K562 (cell line): ENCODE data around the gene CTXN3. TPM values are rescaled to one million over a fixed set of nuclear protein-coding genes. Genes with fewer than 3 reads are reported as not detected.

Source experiments
- ATAC-seq: fragments of 200-7000 bp; cut with Tn5 transposase; 3 replicates; pipeline ENCODE4 v1.9.1; 2020; ENCODE audit warnings: moderate library complexity
- BruUV-seq: library from RNA; stranded (reverse); fragments of 400-500 nt; replicated peaks from 2 replicates; lab custom pipeline; 2021; lab: Mats Ljungman, UMichigan
- CTCF ChIA-PET: fragments of 300-600 bp; formaldehyde crosslinking; extraction: SDS; loops from one replicate; lab custom pipeline; 2021; ENCODE audit warnings: low intra/inter-chr PET ratio; lab: Yijun Ruan, JAX
- POLR2A ChIA-PET: fragments of 300-600, 350-650 bp; sonication (Branson Sonifier 250); formaldehyde crosslinking; extraction: SDS; loops from one replicate; lab custom pipeline; 2021; ENCODE audit warnings: antibody characterized with exemption, inconsistent platforms; lab: Yijun Ruan, JAX
- DNase-seq, 4 experiments: peaks; one replicate each; pipeline versions ENCODE4 v3.0.0 to v3.0.0-alpha.2; 2011 to 2018; ENCODE audit warnings: low spot score in 3 of 4, mixed read lengths in 3 of 4; ENCODE audit errors: extremely low read depth in 1 of 4
- FAIRE-seq: peaks from 2 replicates; lab custom pipeline; 2011; peaks lifted over from hg19 to GRCh38; lab: Jason Lieb, UNC
- H2AFZ ChIP-seq: 2 replicates; pipeline ENCODE4 v1.6.0; 2011; ENCODE audit warnings: low read depth, low read length, control low read depth, inconsistent platforms
- H3K27ac ChIP-seq: fragments of 200-600 bp; 3 replicates; pipeline ENCODE4 v1.8.0; 2011; ENCODE audit warnings: low read depth, mild to moderate bottlenecking, control low read depth, inconsistent platforms, low read length, moderate library complexity, mixed read lengths; ENCODE audit errors: extremely low read depth
- H3K27me3 ChIP-seq, 2 experiments: fragments of 300-600 bp in 1 of 2; 2 replicates in 1 of 2; 3 replicates in 1 of 2; pipeline versions ENCODE4 v1.6.0 to v1.8.0; 2011; ENCODE audit warnings: inconsistent platforms in 2 of 2, low read length in 2 of 2, mild to moderate bottlenecking in 1 of 2, mixed read lengths in 1 of 2, moderate library complexity in 1 of 2; ENCODE audit not compliant: control insufficient read depth in 2 of 2, insufficient read depth in 2 of 2
- H3K36me3 ChIP-seq: fragments of 300-600 bp; 3 replicates; pipeline ENCODE4 v1.8.0; 2011; ENCODE audit warnings: mild to moderate bottlenecking, low read length, inconsistent platforms; ENCODE audit not compliant: control insufficient read depth, insufficient read depth
- H3K4me1 ChIP-seq, 2 experiments: fragments of 200-600 bp in 1 of 2; replicated peaks in 1 of 2; 2 replicates in 1 of 2; 3 replicates in 1 of 2; pipeline versions ENCODE4 v1.5.1 to v1.8.0; 2011; ENCODE audit warnings: inconsistent platforms in 2 of 2, low read length in 2 of 2, mild to moderate bottlenecking in 1 of 2, mixed read lengths in 1 of 2, moderate library complexity in 1 of 2; ENCODE audit not compliant: control insufficient read depth in 2 of 2, insufficient read depth in 2 of 2
- H3K4me2 ChIP-seq: 2 replicates; pipeline ENCODE4 v1.6.1; 2011; ENCODE audit warnings: low read length, control low read depth, inconsistent platforms, mixed read lengths; ENCODE audit not compliant: insufficient read depth
- H3K4me3 ChIP-seq: fragments of 200-600 bp; sonication (generic), shearing (Covaris generic); 2 replicates; pipeline ENCODE4 v1.5.1; 2016; ENCODE audit warnings: control low read depth, inconsistent platforms
- H3K79me2 ChIP-seq: fragments of 200-600 bp; 3 replicates; pipeline ENCODE4 v1.8.0; 2011; ENCODE audit warnings: low read length, inconsistent platforms; ENCODE audit not compliant: control insufficient read depth, insufficient read depth
- H3K9ac ChIP-seq, 2 experiments: 2 replicates each; pipeline versions ENCODE4 v1.6.0 to v1.6.1; 2011; ENCODE audit warnings: low read depth in 2 of 2, low read length in 2 of 2, control low read depth in 1 of 2, inconsistent platforms in 1 of 2, mild to moderate bottlenecking in 1 of 2, mixed read lengths in 1 of 2; ENCODE audit not compliant: insufficient read depth in 1 of 2
- H3K9me1 ChIP-seq: one replicate; pipeline ENCODE4 v1.6.0; 2011; ENCODE audit warnings: inconsistent platforms, mild to moderate bottlenecking, low read length, moderate library complexity; ENCODE audit not compliant: control insufficient read depth, insufficient read depth
- H3K9me3 ChIP-seq: replicated peaks from 2 replicates; pipeline ENCODE4 v1.5.1; 2011; ENCODE audit warnings: low read depth, low read length, inconsistent platforms; ENCODE audit not compliant: control insufficient read depth, insufficient read depth
- H4K20me1 ChIP-seq: replicated peaks from 2 replicates; pipeline ENCODE4 v1.6.1; 2011; ENCODE audit warnings: low read length, inconsistent platforms, mixed read lengths; ENCODE audit not compliant: control insufficient read depth, insufficient read depth
- HMG20B ChIP-seq: fragments of 250-450 bp; sonication (Bioruptor Pico); IDR thresholded peaks from 2 replicates; pipeline ENCODE4 v1.5.0; 2021; ENCODE audit warnings: mild to moderate bottlenecking
- MTF1 ChIP-seq: fragments of 250-450 bp; sonication (Bioruptor Pico); IDR thresholded peaks from 2 replicates; pipeline ENCODE4 v1.9.0; 2021; ENCODE audit warnings: moderate library complexity, mild to moderate bottlenecking, inconsistent platforms, borderline replicate concordance
- NFIC ChIP-seq: fragments of 450-650 bp; IDR thresholded peaks from 2 replicates; pipeline ENCODE4 v1.6.1; 2017; ENCODE audit warnings: mild to moderate bottlenecking, inconsistent platforms
- ZNF41 ChIP-seq: fragments of 250-450 bp; sonication (Bioruptor Pico); conservative IDR thresholded peaks from 2 replicates; pipeline ENCODE4 v1.4.0; 2020; ENCODE audit warnings: mild to moderate bottlenecking
- WGBS: fragments of 100-300 bp; shearing (Covaris generic); methylation state at CpG from one replicate; pipeline ENCODE4 v1.1.6; 2016; ENCODE audit warnings: low coverage, mixed read lengths; ENCODE audit not compliant: insufficient coverage; ENCODE audit errors: missing lambda C conversion rate; 5-methylcytosine and 5-hydroxymethylcytosine counted together
- in situ Hi-C: fragments of 300-500 bp; cut with MboI; formaldehyde crosslinking; loops from 4 replicates; pipeline ENCODE4 v1.15.0; 2018; ENCODE audit warnings: inconsistent platforms, mixed read lengths
- intact Hi-C: fragments of 100-400 bp; cut with micrococcal nuclease; formaldehyde crosslinking; loops from 2 replicates; pipeline ENCODE4 v1.14.2; 2022
- polyA plus RNA-seq, 8 experiments: library from polyadenylated mRNA; depleted of rRNA in 4 of 8; stranded (reverse) in 5 of 8; unstranded in 3 of 8; fragments of >200 nt; fragmentation: Nextera tagmentation in 2 of 8; fragmentation: Illumina TruSeq in 1 of 8; extraction: Ambion mirVana in 2 of 8; extraction: Trizol in 1 of 8; gene quantifications; 2 replicates each; pipeline versions ENCODE4 v1.2.1 to v1.2.3, GENCODE V29; 2011 to 2014; ENCODE audit warnings: inconsistent platforms in 1 of 8, missing spikeins in 1 of 8
- total RNA-seq, 7 experiments: library from RNA; depleted of rRNA in 6 of 7; stranded (reverse); fragments of >200 nt in 6 of 7; fragmentation: Illumina TruSeq in 2 of 7; extraction: Trizol in 2 of 7; gene quantifications; 2 replicates each; pipeline versions ENCODE4 v1.2.1 to v1.2.3, GENCODE V29; 2011 to 2021; ENCODE audit warnings: low replicate concordance in 1 of 7
- TF ChIP-seq, protein P1 (sequence below): sonication (generic); formaldehyde crosslinking; IDR thresholded peaks from 2 replicates; pipeline ENCODE4 v1.8.1; 2023; ENCODE audit warnings: mild to moderate bottlenecking, missing genetic modification reagents
- TF ChIP-seq, protein P2 (sequence below): fragments of 450-650 bp; formaldehyde crosslinking; IDR thresholded peaks from 2 replicates; pipeline ENCODE4 v1.4.0; 2020; ENCODE audit warnings: mild to moderate bottlenecking, mixed read lengths
- TF ChIP-seq, protein P3 (sequence below): fragments of 200-800 bp; sonication (Bioruptor generic); IDR thresholded peaks from 2 replicates; pipeline ENCODE4 v1.6.1; 2016; ENCODE audit warnings: missing genetic modification characterization, missing compliant biosample characterization
- TF ChIP-seq, protein P4 (sequence below): fragments of 450-650 bp; IDR thresholded peaks from 2 replicates; pipeline ENCODE4 v1.6.1; 2018; ENCODE audit not compliant: partially characterized antibody

The CTXN3 gene
- total and polyA plus RNA-seq, 9 of the 15 experiments (the other 6 are each of a cell fraction or from before 2014, with no cell fraction given) = not detected

DNA sequence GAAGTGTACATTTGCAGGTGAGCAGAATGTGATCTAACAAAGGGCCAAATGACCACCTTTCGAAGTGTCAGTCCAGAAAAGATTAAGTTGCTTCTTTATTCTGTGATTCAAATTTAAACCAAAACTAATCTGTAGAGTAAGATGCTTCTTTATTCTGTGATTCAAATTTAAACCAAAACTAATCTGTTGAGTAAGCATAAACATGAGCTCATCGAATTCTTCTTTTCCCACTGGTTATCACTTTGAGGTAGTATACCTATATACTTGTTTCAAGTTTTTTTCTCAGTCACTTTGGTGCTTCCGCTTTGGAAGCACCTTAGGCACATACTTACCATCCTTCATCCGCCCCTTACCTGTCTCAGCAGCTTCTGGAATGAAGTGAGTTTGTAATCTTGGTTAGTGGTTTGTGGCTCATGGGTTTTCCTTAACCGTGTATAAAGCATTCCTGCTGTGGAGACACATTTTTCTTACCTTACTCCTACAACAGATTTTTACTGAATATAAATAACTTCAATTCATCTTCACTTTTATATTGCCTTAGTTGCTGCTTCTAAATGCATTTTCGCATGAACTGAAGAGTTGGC lies 40.7 kb upstream of the CTXN3 start (continued):
- TF ChIP-seq, protein P1, sequence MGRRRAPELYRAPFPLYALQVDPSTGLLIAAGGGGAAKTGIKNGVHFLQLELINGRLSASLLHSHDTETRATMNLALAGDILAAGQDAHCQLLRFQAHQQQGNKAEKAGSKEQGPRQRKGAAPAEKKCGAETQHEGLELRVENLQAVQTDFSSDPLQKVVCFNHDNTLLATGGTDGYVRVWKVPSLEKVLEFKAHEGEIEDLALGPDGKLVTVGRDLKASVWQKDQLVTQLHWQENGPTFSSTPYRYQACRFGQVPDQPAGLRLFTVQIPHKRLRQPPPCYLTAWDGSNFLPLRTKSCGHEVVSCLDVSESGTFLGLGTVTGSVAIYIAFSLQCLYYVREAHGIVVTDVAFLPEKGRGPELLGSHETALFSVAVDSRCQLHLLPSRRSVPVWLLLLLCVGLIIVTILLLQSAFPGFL (CRISPR knock-in tag) = no peak

DNA sequence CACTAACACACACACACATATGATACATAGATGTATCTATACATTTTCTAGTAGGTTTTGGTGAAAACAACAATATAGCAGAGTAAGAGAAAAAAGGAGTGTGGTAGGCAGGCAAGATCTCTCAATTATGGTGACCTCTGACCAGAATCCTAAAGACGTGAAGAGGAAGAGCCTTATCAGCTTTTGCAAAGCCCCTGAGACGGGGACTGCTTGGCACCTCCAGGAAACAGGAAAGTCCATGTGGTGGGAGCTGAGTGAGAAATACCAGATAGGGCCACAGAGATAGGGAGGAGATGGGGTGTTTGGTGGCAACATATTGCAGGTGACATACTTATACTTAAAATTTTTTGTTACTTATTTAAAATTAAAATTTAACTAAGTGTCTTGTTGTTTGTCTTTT lies 39.9 kb upstream of the CTXN3 start:
- Histone ChIP-seq H3K4me3 (no peak overlapping the region), H3K4me2 (no peak overlapping the region), H3K79me2 (no peaks in the 10 kb centered on the region), H3K4me1 (no peaks in the 10 kb centered on the region), H3K9ac (no peak overlapping the region), H3K27me3 (peaks cover 0 to 6% of the 10 kb centered on the region in 2 experiments; a peak in 1 of 5 replicates), H3K36me3 (no peaks in the 10 kb centered on the region), H2AFZ (no peak overlapping the region), H3K9me1 (no peaks in the 10 kb centered on the region), H3K9me3 (no peaks in the 10 kb centered on the region), H3K27ac (no peak overlapping the region), H4K20me1 (no peaks in the 10 kb centered on the region)
- ChIA-PET CTCF (no interaction called here), POLR2A (no interaction called here)
- ATAC-seq = no peak
- WGBS = 0% methylated on average over 2 of the region's 2 CpGs
- intact Hi-C loops = no loop called here
- FAIRE-seq = no peak
- BruUV-seq = no TSS peak
- DNase-seq = no peak
- in situ Hi-C loops = no loop called here
- TF ChIP-seq, protein P2, sequence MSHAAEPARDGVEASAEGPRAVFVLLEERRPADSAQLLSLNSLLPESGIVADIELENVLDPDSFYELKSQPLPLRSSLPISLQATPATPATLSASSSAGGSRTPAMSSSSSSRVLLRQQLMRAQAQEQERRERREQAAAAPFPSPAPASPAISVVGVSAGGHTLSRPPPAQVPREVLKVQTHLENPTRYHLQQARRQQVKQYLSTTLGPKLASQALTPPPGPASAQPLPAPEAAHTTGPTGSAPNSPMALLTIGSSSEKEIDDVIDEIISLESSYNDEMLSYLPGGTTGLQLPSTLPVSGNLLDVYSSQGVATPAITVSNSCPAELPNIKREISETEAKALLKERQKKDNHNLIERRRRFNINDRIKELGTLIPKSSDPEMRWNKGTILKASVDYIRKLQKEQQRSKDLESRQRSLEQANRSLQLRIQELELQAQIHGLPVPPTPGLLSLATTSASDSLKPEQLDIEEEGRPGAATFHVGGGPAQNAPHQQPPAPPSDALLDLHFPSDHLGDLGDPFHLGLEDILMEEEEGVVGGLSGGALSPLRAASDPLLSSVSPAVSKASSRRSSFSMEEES (CRISPR knock-in tag) = no peak
- TF ChIP-seq, protein P3, sequence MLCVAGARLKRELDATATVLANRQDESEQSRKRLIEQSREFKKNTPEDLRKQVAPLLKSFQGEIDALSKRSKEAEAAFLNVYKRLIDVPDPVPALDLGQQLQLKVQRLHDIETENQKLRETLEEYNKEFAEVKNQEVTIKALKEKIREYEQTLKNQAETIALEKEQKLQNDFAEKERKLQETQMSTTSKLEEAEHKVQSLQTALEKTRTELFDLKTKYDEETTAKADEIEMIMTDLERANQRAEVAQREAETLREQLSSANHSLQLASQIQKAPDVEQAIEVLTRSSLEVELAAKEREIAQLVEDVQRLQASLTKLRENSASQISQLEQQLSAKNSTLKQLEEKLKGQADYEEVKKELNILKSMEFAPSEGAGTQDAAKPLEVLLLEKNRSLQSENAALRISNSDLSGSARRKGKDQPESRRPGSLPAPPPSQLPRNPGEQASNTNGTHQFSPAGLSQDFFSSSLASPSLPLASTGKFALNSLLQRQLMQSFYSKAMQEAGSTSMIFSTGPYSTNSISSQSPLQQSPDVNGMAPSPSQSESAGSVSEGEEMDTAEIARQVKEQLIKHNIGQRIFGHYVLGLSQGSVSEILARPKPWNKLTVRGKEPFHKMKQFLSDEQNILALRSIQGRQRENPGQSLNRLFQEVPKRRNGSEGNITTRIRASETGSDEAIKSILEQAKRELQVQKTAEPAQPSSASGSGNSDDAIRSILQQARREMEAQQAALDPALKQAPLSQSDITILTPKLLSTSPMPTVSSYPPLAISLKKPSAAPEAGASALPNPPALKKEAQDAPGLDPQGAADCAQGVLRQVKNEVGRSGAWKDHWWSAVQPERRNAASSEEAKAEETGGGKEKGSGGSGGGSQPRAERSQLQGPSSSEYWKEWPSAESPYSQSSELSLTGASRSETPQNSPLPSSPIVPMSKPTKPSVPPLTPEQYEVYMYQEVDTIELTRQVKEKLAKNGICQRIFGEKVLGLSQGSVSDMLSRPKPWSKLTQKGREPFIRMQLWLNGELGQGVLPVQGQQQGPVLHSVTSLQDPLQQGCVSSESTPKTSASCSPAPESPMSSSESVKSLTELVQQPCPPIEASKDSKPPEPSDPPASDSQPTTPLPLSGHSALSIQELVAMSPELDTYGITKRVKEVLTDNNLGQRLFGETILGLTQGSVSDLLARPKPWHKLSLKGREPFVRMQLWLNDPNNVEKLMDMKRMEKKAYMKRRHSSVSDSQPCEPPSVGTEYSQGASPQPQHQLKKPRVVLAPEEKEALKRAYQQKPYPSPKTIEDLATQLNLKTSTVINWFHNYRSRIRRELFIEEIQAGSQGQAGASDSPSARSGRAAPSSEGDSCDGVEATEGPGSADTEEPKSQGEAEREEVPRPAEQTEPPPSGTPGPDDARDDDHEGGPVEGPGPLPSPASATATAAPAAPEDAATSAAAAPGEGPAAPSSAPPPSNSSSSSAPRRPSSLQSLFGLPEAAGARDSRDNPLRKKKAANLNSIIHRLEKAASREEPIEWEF (CRISPR knock-in tag) = no peak
- no peak for TF ChIP-seq MTF1 (CRISPR knock-in tag)
- TF ChIP-seq ZNF41 = no peak
- no peak for TF ChIP-seq NFIC
- no peak for TF ChIP-seq HMG20B
- TF ChIP-seq, protein P4, sequence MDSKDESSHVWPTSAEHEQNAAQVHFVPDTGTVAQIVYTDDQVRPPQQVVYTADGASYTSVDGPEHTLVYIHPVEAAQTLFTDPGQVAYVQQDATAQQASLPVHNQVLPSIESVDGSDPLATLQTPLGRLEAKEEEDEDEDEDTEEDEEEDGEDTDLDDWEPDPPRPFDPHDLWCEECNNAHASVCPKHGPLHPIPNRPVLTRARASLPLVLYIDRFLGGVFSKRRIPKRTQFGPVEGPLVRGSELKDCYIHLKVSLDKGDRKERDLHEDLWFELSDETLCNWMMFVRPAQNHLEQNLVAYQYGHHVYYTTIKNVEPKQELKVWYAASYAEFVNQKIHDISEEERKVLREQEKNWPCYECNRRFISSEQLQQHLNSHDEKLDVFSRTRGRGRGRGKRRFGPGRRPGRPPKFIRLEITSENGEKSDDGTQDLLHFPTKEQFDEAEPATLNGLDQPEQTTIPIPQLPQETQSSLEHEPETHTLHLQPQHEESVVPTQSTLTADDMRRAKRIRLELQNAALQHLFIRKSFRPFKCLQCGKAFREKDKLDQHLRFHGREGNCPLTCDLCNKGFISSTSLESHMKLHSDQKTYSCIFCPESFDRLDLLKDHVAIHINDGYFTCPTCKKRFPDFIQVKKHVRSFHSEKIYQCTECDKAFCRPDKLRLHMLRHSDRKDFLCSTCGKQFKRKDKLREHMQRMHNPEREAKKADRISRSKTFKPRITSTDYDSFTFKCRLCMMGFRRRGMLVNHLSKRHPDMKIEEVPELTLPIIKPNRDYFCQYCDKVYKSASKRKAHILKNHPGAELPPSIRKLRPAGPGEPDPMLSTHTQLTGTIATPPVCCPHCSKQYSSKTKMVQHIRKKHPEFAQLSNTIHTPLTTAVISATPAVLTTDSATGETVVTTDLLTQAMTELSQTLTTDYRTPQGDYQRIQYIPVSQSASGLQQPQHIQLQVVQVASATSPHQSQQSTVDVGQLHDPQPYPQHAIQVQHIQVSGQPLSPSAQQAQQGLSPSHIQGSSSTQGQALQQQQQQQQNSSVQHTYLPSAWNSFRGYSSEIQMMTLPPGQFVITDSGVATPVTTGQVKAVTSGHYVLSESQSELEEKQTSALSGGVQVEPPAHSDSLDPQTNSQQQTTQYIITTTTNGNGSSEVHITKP = no peak
